NCI-H146 treated with DMSO at 0.1 percent for 48 hours (cell line): ENCODE results near the gene TSSC4.

Experiments used
- DNase-seq: peaks from one replicate; lab custom pipeline; 2025; ENCODE audit not compliant: unreplicated experiment; lab: John Stamatoyannopoulos, UW

TSSC4 gene

DNA sequence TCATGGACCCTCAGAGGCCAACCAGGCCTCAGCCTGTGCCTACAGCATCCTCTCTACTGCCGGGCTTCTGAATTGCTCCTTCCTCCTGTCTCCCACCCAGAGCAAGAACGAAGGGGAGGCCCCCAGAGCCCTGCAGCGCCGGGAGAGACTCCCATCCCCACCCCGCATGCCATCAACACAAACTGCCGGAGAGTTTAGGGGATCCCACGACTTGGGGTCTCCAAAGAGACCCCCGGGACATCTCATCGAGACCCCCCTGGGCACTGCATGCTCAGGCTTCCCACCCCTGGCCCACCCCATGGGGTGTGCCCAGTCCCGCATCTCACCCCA is 31.7 kb upstream of the TSSC4 start:
- no peak for DNase-seq

DNA sequence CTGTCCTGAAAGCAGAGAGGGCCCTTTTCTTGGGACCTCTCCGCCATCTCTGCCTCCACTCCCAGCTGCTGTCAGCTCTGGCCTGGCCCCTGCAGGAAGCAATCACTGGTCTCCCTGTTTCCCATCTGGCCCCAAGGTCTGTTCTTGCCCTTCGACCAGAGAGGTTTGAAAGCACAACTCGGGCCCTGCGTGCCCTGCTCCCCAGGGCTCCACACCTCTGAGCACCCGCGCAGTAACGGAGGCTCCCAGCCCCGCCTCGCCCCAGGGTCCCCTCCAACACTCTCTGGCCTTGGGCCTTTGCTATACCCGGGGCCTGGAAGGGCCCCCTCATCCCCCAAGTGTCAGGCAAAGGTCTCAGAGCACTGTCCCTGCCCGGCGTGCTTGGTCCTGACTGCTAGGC is 31.2 kb upstream of the TSSC4 start:
- no peak for DNase-seq

DNA sequence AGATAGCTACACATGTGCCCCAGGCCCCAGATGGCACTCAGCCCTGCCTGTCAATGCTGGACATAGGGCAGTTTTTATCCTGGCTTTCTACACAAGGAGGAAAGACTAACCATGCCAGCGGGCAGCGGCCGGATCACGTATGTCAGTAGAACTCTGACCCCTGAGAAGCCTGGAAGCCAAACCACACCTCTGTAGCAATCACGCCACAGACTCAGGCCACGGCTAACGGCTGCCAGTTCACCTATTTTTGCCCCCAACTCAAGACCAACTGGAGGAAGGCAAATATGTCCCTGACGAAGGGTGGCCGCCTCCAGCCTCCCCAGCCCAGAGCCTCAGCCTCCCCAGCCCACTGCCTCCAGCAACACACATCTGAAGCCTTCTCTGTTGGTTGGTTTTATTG is 30.7 kb upstream of the TSSC4 start:
- DNase-seq: no peak

DNA sequence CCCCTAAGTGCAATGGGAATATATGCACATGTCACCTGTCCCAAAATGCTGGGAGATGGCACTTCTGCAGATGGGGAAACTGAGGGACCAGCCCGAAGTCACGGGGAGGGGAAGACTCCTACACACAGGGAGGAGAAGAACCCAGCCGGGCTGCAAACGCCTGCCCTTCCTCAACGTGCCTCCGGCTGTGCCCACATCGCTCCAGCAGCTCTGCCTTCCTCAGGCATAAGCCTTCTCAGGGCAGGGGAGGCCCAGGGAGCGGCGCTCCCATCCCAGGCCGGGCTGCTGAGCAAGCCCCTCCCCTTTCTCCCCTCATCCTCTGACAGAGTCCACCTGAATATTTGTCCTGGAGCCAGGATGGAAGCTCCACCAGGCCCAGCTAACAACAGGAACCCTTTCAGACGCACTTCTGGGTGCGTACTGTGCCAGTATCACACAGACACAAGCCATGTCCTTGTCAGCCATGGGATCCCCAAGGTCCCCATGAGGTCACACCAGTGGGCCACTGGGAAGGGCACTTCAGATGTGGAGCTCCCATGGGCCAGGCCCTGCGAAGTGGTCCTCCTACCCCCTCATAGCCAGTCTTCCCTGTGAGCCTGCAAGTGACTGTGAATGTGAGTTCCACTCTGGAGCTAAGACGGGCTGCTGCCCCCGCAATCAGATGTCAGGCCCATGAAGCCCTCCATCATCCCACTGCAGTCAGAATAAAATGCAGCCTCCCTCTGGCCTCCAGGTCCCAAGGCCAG is 25.9 kb upstream of the TSSC4 start:
- no peak for DNase-seq

DNA sequence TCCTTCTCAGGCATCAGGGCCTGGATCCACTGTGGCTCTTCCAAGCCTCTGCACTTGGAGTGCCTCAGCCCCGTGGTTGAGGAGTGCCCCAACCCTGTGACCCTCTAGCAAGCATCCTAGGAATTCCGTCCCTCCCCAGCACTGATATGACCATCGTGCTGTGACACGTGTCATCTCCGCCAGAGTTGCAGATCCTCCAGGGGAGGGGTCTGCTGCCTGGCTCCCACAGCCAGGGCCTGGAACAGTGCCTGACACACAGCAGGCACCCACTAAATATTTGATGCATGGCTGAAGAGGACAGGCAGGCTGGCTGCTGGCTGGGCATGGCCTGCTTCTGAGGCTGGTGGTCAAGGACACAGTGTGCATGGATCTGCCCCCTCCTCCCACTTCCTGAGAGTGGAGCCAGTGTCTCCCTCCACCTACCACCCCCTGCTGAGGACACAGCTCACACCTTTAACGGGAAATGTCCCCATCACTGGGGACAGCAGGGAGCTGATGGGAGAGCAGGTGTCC is 25.2 kb upstream of the TSSC4 start:
- DNase-seq: no peak

DNA sequence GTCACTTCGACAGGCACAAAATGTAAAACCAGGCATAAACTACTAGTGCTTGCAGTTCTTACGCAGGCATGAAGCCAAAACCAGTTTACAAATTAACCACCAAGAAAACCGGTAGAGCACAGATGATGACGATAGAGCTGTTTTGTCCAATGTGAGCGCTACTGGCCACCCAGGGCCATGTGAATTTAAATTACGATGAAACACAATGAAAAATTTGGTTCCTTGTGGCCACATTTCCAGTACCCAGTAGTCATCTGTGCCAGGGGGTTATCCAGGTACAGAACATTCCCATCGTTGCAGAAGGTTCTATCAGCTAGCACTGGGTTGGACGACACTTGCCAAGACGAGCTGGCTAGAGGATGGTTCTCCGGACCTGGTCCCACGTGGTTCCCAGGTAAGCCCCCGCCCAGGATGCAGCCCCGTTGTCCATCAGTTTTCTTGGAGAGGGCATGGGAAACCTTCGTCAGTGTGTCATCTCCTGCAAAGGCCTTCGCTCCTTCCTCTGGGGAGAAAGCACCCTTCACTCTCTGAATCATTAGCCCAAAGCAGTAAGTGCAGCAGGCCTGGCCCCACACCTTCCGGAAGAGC is 24.5 kb upstream of the TSSC4 start:
- no peak for DNase-seq

DNA sequence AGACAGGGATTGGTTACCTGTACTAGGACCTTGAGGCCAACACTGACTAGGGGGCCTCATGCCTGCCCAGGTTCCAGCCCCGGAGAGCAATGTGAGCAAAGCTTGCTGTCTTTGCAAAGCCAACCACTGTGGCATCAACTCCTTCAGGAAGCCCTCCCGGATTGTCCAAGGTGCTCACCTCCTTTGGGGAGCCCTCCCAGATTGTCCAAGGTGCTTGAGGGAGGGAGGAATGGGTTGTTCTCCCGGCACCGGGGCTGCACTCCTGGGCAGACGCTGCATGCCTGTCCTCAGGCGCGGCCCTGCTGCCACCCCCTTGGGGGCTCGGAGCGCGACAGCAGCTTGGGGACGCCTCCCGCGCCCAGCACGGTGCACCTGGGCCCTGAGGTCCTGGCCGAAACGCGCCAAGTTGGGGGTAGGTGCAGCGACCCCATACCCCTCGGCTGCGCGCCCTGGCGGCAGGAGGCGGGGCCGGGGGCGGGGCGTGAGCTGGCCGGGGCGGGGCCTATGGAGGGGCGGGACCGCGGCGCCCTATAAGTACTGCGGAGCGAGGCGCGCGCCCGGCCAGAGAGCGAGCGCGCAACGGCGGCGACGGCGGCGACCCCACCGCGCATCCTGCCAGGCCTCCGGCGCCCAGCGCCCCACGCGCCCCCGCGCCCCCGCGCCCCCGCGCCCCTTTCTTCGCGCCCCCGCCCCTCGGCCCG is 23.6 kb upstream of the TSSC4 start, which contains the start of gene CD81:
Gene CD81 (plus strand): TSS at position 560 of the 701 bp plus-strand sequence. CDS start 240 bp downstream, outside the sequence.
- no peak for DNase-seq

DNA sequence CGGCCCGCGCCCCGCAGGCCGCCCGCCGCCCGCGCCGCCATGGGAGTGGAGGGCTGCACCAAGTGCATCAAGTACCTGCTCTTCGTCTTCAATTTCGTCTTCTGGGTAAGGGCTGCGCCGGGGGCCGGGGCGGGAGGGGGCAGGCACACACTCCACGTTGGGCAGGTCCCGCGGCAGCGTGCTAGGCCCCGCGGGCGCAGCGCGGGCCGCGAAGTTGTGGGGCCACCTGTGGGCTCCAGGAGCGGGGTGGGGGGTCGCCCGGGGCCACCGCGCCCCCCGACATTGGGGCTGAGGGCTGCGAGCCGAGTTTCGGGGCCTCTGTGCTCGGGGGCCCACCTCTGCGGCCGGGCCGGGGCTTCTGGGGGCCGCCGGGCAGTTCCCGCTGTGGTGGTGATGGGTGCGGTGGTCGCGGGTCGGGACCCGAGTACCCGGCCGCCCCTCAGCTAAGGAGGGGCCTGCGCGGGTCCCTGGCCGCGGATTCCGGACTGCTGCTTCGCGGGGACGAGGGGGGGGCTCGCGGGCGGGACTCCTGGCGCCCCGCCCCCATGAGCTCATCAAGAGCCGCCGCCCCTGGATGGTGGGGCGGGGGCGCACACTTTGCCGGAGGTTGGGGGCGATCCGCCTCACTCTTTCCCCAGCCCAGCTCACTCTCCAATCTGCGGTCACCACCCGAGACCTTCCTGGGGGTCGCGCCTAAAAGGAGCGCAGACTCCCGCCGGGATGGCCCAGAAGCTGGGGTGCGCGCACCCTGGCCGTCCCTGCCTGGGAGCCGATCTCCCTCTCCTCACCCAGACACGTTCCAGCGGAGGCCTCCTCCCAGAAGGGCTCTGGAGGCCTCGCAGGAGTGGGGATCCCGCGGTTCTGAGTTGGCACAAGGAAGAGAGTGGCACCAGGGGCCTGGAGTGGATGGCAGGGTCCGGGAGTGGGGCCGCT is 22.8 kb upstream of the TSSC4 start:
- no peak for DNase-seq

DNA sequence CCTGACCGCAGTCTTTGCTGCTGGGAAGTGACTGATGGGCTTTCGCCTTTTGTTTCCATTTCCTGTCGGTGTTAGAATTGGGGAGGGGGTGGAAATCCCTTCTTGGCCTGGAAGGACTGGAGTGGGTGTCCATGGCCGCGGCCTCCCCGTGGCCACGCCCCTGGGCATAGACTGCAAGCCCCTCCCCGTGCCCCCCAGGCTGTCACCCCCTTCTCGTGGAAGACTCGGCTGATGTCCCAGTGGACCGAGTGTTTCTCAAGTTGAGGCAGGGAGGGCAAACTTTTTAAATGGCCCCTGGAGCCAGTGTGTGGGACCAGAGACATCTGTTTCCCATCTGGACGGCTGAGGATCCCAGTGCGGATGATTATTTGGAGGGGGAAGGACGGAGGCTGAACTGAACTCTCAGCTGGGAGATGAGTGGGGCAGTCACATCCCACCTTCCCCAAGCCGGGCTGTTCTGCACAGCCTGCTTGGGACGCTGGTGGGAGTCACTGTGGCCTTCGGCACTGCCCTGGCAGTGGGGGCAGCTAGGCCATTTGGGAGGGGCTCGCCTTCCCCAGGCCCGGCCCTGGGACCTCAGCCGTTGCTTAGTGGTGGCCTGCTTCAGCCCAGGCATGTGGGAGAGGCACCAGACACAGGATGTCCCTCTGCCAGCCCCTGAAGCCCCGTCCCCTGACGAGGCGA is 21.9 kb upstream of the TSSC4 start:
- DNase-seq: no peak

DNA sequence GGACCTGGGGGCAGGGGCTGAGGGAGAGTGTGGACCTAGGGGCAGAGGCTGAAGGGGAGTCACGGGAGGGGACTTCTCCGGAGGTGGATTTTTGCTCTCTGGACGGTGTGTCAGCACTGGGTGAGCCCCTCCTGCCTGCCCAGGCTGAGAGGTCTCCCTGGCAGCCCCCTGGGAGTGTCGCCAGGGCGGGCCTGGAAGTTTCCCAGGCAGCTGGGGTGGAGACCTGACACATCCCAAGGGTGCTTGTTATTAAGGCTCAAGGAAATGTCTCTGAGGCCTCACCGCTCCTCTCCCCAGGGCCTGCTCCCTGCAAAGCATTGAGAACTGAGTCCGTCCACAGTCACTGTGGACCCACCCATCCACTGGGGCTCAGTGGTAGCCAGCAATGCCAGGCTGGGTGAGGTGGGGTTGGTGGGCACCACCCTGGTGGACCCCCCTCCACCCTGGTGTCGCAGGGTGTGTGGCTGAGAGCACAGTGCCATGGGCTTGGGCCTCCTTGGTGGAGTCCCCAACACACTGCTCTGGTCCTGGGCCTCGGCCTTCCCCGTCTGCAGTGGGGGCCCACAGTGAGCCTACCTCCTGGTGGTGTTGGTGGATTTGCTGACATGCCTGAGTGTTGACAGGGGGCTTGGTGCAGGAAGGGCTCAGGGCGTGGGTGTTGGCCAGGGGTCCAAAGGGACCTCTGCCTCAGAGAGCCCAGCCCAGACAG is 20.9 kb upstream of the TSSC4 start:
- DNase-seq: no peak

DNA sequence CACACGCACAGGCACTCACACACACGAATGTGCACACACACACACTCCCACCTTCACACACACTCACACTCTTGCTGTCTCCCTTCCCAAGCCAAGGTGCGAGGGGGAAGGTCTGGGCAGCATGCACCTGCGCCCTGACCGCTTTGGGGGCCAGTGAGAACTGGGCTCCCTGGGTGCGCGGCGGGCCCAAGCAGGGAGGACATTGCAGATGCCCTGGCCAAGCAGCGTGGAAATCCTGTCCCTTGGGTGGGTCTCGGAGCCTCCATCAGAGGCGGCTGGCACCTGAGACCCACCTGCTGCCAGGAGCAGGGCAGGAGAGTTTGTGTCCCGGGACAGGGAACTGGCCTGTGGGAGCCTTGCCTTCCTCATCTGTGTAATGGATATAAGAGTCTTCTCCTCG is 20.2 kb upstream of the TSSC4 start:
- no peak for DNase-seq

DNA sequence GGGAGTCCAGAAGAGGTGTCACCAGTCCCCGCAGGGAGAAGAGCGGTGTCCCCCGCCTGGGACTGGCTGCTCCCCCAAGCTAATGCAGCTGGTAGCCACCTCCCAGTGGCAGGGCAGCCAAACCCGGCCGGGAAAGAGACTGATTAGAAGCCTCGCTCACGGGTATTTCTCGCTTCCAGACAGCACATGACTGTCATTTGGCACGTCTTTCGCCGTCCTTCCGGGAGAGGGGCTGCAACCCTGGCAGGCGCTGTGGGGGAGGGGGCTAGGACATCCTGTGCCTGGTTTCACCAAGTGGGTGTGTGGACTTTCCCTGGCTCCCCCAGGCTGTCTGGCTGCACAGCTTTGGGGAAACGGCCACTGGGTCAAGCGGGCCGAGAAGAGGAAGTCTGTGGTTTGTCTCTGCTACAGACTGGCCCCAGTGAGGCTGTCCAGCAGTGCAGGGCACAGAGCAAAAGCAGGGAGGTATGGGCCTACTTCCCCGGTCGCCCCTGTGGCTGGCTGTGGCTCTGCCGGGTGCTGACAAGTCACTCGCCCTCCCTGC is 19.7 kb upstream of the TSSC4 start:
- no peak for DNase-seq

DNA sequence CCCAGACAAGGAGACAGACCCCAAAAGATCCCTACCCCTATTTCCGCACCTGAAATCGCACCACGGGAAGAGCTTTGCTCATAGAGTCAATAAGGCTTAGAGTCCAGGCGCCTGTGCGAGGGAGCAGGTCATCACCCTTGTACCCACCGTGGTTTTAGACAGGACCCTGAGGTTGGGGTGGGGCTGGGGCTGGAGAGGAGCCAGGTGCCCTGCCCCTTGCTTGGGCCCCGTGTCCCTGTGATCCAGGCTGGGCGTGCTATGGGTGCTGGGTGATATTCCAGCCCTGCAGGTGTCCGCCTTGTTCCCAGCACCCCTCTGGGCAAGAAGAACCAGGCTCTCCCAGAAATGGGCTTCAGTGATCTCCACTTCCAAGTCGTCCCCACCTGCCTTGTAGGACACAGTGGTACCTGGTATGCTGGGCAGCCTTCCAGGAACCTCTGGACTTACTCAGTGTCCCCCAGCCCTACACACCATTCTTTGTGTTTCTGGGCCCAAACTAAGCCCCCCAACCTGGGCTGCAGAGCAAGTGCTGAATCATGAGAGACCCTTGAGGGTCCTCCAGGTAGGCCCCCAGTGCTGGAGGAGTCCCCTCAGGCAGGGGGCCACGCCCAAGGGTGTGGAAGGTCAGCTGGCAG is 18.9 kb upstream of the TSSC4 start:
- no peak for DNase-seq

DNA sequence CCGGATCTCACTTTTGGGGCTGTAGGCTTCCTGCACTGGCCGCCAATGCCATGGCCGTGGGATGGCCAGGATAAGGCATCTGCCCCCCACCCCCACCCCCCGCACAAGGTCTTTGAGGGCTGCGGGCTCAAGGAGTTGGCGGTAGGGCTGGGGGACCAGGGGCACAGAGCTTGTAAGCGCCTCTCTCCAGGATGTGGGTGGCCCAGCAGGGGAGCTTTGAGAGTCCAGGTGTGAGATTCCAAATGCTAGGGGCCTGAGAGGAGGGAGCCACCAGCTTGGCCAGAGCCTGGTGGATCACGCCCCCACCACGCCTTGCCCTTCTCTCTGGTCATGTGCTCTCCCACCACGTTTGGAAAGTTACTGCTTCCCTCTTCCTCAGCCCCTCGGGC is 18.4 kb upstream of the TSSC4 start:
- DNase-seq: no peak

DNA sequence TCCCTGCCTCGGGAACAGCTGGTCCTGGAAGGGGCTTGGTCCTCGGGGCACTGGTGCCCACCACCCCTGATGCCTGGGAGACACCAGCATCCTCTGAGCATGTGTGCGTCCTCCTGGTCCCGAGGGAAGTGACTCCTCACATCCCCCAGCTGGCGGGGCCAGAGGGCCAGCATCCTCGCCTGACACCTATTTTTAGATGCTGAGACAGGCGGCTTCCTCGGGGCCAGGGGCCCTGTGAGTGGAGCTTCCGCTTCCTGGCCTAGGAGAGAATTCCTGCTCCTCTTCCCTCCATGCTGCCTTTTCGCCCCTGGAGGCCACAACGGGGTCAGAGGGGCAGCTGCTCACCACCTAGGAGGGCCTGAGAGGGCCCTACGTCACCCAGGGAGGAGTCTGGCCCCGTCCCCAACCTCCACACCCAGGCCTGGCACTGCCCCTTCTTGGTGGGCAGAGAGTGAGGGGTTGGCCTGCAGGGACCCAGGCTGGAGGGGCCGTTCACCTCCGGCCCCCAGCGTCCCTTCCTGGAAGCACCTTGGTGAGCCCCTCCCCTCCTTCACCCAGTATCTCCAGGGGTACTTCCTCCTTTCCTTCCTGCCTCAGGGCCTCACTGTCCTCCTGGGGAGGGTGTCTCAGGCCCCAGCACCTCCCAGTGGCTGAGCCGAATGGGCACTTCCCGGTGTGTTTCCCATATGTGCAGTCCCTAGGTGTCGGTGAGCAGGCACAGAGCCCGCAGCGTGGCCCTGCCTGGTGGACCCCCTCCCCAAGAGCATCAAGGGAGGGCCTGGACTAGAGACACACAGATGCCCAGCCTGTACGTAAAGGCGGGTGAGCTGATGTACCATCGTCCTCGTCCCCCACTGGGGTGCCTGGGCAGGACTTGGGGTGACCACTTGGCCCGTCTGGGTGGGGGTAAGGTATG is 17.4 kb upstream of the TSSC4 start:
- DNase-seq: no peak

DNA sequence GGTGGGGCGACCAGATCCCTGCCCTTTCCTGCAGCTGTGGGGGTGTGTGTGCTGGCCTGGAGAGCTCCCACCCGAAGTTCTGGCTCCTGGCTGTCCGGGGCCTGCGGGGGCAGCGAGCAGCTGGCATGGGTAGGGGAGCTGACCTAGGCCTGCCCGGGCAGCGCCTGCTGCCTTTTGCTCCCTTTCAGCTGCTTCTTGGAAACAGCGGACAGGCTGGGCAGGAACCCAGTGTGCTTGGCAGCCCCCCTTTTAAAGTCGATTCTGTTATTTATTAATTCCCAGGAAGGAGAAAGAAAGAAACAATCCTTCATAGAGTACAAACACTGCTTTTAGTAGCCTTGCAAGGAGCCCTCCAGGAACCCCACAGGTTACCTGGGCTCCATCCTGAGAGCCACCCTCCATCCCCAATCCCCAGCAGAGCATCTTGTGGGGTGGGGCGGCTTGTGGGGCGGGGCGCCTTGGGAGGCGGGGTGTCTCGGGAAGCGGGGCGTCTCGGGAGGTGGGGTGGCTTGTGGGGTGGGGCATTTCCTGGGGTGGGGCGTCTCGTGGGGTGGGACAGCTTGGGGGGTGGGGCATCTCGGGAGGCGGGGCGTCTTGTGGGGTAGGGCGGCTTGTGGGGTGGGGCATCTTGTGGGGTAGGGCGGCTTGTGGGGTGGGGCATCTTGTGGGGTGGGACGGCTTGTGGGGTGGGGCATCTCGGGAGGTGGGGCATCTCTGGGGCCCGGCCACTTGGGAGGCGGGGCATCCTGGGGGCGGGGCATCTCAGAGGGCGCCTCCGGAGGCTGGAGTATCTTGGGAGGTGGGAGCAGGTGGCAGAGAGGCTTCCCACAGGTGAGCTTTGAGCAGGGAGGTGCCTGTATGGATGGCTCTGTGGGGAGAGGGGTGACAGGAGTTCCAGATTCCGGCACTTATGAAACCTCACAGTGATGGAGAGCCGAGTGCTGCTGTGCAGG is 16.4 kb upstream of the TSSC4 start:
- no peak for DNase-seq
